DND-41 (cell line): ENCODE measurements around the gene ABI2.

Source experiments
- ATAC-seq: fragments of 200-7000 bp; cut with Tn5 transposase; 3 replicates; pipeline ENCODE4 v1.9.1; 2021; ENCODE audit warnings: low read depth; ENCODE audit not compliant: insufficient read depth
- DNase-seq: peaks from one replicate; pipeline ENCODE4 v3.0.0-alpha.2; 2020
- H2AFZ ChIP-seq: 2 replicates; pipeline ENCODE4 v1.6.0; 2012; ENCODE audit warnings: low read depth, low read length
- H3K27ac ChIP-seq: 2 replicates; pipeline ENCODE4 v1.5.1; 2012; ENCODE audit warnings: low read length, inconsistent platforms
- H3K27me3 ChIP-seq: fragments of 200-600 bp; sonication (generic); 2 replicates; pipeline ENCODE4 v1.6.0; 2012; ENCODE audit warnings: low read length, mild to moderate bottlenecking, inconsistent platforms; ENCODE audit not compliant: insufficient read depth, poor library complexity
- H3K36me3 ChIP-seq: 2 replicates; pipeline ENCODE4 v1.5.1; 2012; ENCODE audit warnings: low read length, inconsistent platforms; ENCODE audit not compliant: insufficient read depth
- H3K4me1 ChIP-seq: 2 replicates; pipeline ENCODE4 v1.5.1; 2012; ENCODE audit warnings: mild to moderate bottlenecking, low read length; ENCODE audit not compliant: insufficient read depth
- H3K4me2 ChIP-seq: 2 replicates; pipeline ENCODE4 v1.6.0; 2012; ENCODE audit warnings: mild to moderate bottlenecking, moderate library complexity, low read length, inconsistent platforms; ENCODE audit not compliant: insufficient read depth
- H3K4me3 ChIP-seq, 2 experiments: fragments of 200-600 bp in 1 of 2; shearing (Covaris generic) in 1 of 2; 2 replicates each; pipeline ENCODE4 v1.5.1; 2012 to 2016; ENCODE audit warnings: inconsistent platforms in 2 of 2, low read length in 2 of 2, mild to moderate bottlenecking in 2 of 2, low read depth in 1 of 2, moderate library complexity in 1 of 2
- H3K79me2 ChIP-seq: 2 replicates; pipeline ENCODE4 v1.6.0; 2012; ENCODE audit warnings: low read length, inconsistent platforms; ENCODE audit not compliant: insufficient read depth
- H3K9ac ChIP-seq: 2 replicates; pipeline ENCODE4 v1.6.0; 2012; ENCODE audit warnings: low read depth, mild to moderate bottlenecking, inconsistent platforms, low read length, moderate library complexity
- H3K9me3 ChIP-seq: 2 replicates; pipeline ENCODE4 v1.5.1; 2012; ENCODE audit warnings: low read length, moderate library complexity, mild to moderate bottlenecking, inconsistent platforms; ENCODE audit not compliant: insufficient read depth, severe bottlenecking
- H4K20me1 ChIP-seq: 2 replicates; pipeline ENCODE4 v1.6.0; 2012; ENCODE audit warnings: low read length; ENCODE audit not compliant: insufficient read depth
- EZH2 ChIP-seq: IDR thresholded peaks from 3 replicates; pipeline ENCODE4 v1.6.1; 2012; ENCODE audit warnings: borderline replicate concordance, low read depth, mild to moderate bottlenecking, moderate library complexity, low read length, inconsistent platforms; ENCODE audit not compliant: severe bottlenecking
- TF ChIP-seq, protein P1 (sequence below): IDR thresholded peaks from 2 replicates; pipeline ENCODE4 v1.5.1; 2012; ENCODE audit warnings: borderline replicate concordance, low read length, moderate library complexity, mild to moderate bottlenecking; ENCODE audit not compliant: poor library complexity, severe bottlenecking; ENCODE audit errors: extremely low read depth

Gene ABI2

DNA sequence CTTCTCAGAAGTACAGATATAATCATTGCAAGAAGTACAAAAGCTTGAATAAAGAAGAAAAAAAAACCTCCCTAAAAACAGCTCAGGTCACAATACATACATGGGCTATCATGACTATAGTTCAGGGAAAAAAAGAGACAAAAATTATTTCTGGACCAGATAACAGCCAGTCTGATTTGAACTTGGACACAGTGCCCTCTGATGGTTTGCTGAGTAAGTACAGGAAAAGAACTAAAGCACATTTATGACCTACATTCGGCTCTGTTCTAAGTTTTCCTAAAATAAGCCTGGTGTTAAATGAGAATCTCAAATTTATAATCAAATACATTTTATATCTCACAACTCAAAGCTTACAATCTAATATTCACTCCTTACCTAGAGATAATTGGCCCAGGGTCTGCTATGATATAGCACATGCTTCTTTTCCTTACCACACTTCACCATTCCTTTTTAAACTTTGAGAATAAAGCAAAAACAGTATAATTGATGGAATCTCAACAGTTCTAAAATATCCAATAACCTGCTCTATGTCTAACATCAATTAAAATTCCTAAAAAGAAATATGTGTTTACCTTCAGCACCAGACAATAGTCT is 125.8 kb downstream of the ABI2 start:
- Histone ChIP-seq H3K4me1 (no peaks in the 10 kb centered on the region), H3K36me3 (no peaks in the 10 kb centered on the region), H3K9ac (no peak overlapping the region), H3K4me2 (no peak overlapping the region), H3K27ac (no peak overlapping the region), H3K79me2 (no peaks in the 10 kb centered on the region), H3K9me3 (no peaks in the 10 kb centered on the region), H2AFZ (no peak overlapping the region), H4K20me1 (no peaks in the 10 kb centered on the region), H3K27me3 (no peaks in the 10 kb centered on the region), H3K4me3 (no peak overlapping the region)
- peak; percentile 92 for ATAC-seq
- DNase-seq: peak; percentile 53
- TF ChIP-seq EZH2: no peak
- TF ChIP-seq, protein P1, sequence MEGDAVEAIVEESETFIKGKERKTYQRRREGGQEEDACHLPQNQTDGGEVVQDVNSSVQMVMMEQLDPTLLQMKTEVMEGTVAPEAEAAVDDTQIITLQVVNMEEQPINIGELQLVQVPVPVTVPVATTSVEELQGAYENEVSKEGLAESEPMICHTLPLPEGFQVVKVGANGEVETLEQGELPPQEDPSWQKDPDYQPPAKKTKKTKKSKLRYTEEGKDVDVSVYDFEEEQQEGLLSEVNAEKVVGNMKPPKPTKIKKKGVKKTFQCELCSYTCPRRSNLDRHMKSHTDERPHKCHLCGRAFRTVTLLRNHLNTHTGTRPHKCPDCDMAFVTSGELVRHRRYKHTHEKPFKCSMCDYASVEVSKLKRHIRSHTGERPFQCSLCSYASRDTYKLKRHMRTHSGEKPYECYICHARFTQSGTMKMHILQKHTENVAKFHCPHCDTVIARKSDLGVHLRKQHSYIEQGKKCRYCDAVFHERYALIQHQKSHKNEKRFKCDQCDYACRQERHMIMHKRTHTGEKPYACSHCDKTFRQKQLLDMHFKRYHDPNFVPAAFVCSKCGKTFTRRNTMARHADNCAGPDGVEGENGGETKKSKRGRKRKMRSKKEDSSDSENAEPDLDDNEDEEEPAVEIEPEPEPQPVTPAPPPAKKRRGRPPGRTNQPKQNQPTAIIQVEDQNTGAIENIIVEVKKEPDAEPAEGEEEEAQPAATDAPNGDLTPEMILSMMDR: peak; percentile 81

GRCh38 chr2:203455209-203455608 is 127.0 kb downstream of the ABI2 start:
- no peak overlapping the region for H2AFZ ChIP-seq
- H3K4me3 ChIP-seq: no peak overlapping the region
- ATAC-seq (no peak), DNase-seq (no peak)
- no peaks in the 10 kb centered on the region for H3K9me3 ChIP-seq
- H3K27ac ChIP-seq: no peak overlapping the region
- no peaks in the 10 kb centered on the region for H3K4me1 ChIP-seq
- no peaks in the 10 kb centered on the region for H3K36me3 ChIP-seq
- no peaks in the 10 kb centered on the region for H3K79me2 ChIP-seq
- no peak overlapping the region for H3K4me2 ChIP-seq
- no peaks in the 10 kb centered on the region for H4K20me1 ChIP-seq
- H3K9ac ChIP-seq: no peak overlapping the region
- TF ChIP-seq, protein P1: no peak
- no peaks in the 10 kb centered on the region for H3K27me3 ChIP-seq

- Histone ChIP-seq H3K4me3 (no peak overlapping the region), H3K36me3 (no peaks in the 10 kb centered on the region), H3K79me2 (no peaks in the 10 kb centered on the region), H2AFZ (no peak overlapping the region), H3K27ac (no peak overlapping the region), H3K9ac (no peak overlapping the region), H3K4me1 (no peaks in the 10 kb centered on the region), H3K27me3 (no peaks in the 10 kb centered on the region), H3K4me2 (no peak overlapping the region), H3K9me3 (no peaks in the 10 kb centered on the region), H4K20me1 (no peaks in the 10 kb centered on the region)
- no peak for ATAC-seq
- DNase-seq: no peak
- TF ChIP-seq EZH2: no peak
- TF ChIP-seq, protein P1: no peak
Measured at GRCh38 chr2:203461746-203462145, 133.6 kb downstream of the ABI2 start.

GRCh38 chr2:203462308-203462707 is 134.1 kb downstream of the ABI2 start:
- no peaks in the 10 kb centered on the region for H3K4me1 ChIP-seq
- no peak for TF ChIP-seq EZH2
- TF ChIP-seq, protein P1: no peak
- no peaks in the 10 kb centered on the region for H3K79me2 ChIP-seq
- H3K4me2 ChIP-seq: no peak overlapping the region
- H2AFZ ChIP-seq: no peak overlapping the region
- ATAC-seq (no peak), DNase-seq (no peak)
- no peaks in the 10 kb centered on the region for H3K9me3 ChIP-seq
- H3K27me3 ChIP-seq: no peaks in the 10 kb centered on the region
- no peaks in the 10 kb centered on the region for H4K20me1 ChIP-seq
- no peak overlapping the region for H3K4me3 ChIP-seq
- no peak overlapping the region for H3K27ac ChIP-seq
- H3K36me3 ChIP-seq: no peaks in the 10 kb centered on the region
- no peak overlapping the region for H3K9ac ChIP-seq
